Measurements from ENCODE around the gene HOXC10.

HOXC10 gene

DNA sequence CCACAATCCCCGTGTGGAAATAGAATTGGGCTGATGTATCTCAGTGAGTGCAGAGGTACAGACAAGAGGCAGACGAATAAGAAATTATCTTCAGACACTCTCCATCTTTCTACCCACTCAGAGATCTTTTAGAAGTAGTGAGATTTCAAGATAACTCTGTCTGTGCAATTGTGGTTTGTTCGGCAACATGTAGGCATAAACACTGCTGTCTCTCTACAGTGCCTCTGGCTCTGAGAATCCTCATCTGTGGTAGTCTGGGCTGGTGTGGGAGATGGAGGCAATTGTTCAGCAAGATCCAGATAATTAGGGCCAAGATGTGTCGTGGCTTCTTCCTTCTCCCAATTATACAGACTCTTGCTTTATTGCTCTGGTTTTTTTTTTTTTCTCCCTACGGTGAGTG, 43.2 kb upstream of the HOXC10 start:
- H3K27me3 ChIP-seq (ENCODE audit: control insufficient read depth, insufficient read depth, low read length) = peaks cover 85% of the 10 kb centered on the region
- H3K27ac ChIP-seq (ENCODE audit: low read length) = no peak overlapping the region
- 0 out of 2 replicates have a peak, but pooled peaks cover 1% of the 10 kb centered on the region for H3K4me1 ChIP-seq (ENCODE audit: control insufficient read depth, insufficient read depth, low read length)
- no peak for DNase-seq (ENCODE audit: low read depth, low spot score)
- no peaks in the 10 kb centered on the region for H3K9me3 ChIP-seq (ENCODE audit: control insufficient read depth, insufficient read depth, low read length)
- WGBS (ENCODE audit: insufficient coverage, insufficient read length) = no CpG with 5 or more reads among the region's 5 CpGs
- H3K36me3 ChIP-seq (ENCODE audit: control insufficient read depth, insufficient read depth, low read length) = no peaks in the 10 kb centered on the region
- no peak overlapping the region for H3K4me3 ChIP-seq (ENCODE audit: low read length)

DNA sequence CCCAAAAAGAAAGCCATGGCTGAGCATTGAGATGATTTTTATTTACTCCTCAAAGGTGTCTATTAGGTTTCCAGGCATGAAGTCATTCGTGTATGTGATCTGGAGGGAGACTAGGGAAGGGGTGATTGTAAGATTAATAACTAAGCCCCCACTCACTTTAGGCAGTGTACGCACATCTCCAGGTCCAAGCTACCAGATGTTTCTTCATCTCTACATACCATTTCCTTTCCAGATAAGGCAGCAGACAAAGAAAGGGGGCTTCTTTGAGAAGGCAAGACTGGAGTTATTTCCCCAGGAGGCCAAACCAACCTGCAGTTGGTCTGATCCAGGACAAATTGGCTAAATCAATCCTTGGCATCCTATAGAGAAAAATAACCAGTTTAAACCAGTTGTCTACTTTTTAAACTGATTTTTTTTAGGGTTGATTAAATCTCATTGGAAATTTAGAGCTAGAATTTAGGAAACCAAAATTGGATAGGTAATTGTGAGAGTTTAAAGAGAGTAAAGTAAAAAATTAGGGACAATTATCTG, 42.4 kb upstream of the HOXC10 start:
- H3K36me3 ChIP-seq (ENCODE audit: control insufficient read depth, insufficient read depth, low read length) = no peaks in the 10 kb centered on the region
- H3K4me3 ChIP-seq (ENCODE audit: low read length) = no peak overlapping the region
- DNase-seq (ENCODE audit: low read depth, low spot score) = no peak
- H3K9me3 ChIP-seq (ENCODE audit: control insufficient read depth, insufficient read depth, low read length) = no peaks in the 10 kb centered on the region
- peaks cover 84% of the 10 kb centered on the region for H3K27me3 ChIP-seq (ENCODE audit: control insufficient read depth, insufficient read depth, low read length)
- WGBS (ENCODE audit: insufficient coverage, insufficient read length) = no CpG with 5 or more reads among the region's 2 CpGs
- H3K4me1 ChIP-seq (ENCODE audit: control insufficient read depth, insufficient read depth, low read length) = 0 out of 2 replicates have a peak, but pooled peaks cover 1% of the 10 kb centered on the region
- no peak overlapping the region for H3K27ac ChIP-seq (ENCODE audit: low read length)

DNA sequence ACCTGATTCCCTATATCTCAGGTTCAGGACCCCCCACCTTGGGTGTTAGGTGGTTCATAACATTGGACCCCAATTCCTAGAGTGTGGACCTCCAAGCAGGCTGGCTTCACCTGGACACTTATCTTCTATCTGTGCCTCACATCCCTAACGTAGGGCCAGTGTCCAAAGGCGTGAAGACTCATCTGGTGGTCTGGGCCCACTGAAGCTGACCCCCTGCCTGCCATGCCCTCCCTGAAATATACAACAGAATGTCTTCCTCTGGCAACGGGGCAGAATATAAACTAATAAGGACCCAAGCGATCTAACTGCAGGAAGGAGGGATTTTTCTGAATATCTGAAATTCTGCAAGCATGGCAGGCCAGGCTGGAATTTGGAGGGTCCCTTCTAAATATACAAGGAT, 40.7 kb upstream of the HOXC10 start:
- no peak overlapping the region for H3K27ac ChIP-seq (ENCODE audit: low read length)
- H3K4me3 ChIP-seq (ENCODE audit: low read length) = no peak overlapping the region
- H3K36me3 ChIP-seq (ENCODE audit: control insufficient read depth, insufficient read depth, low read length) = no peaks in the 10 kb centered on the region
- no peaks in the 10 kb centered on the region for H3K9me3 ChIP-seq (ENCODE audit: control insufficient read depth, insufficient read depth, low read length)
- peaks cover 89% of the 10 kb centered on the region for H3K27me3 ChIP-seq (ENCODE audit: control insufficient read depth, insufficient read depth, low read length)
- DNase-seq (ENCODE audit: low read depth, low spot score) = no peak
- no CpG with 5 or more reads among the region's 4 CpGs for WGBS (ENCODE audit: insufficient coverage, insufficient read length)
- H3K4me1 ChIP-seq (ENCODE audit: control insufficient read depth, insufficient read depth, low read length) = no peaks in the 10 kb centered on the region

DNA sequence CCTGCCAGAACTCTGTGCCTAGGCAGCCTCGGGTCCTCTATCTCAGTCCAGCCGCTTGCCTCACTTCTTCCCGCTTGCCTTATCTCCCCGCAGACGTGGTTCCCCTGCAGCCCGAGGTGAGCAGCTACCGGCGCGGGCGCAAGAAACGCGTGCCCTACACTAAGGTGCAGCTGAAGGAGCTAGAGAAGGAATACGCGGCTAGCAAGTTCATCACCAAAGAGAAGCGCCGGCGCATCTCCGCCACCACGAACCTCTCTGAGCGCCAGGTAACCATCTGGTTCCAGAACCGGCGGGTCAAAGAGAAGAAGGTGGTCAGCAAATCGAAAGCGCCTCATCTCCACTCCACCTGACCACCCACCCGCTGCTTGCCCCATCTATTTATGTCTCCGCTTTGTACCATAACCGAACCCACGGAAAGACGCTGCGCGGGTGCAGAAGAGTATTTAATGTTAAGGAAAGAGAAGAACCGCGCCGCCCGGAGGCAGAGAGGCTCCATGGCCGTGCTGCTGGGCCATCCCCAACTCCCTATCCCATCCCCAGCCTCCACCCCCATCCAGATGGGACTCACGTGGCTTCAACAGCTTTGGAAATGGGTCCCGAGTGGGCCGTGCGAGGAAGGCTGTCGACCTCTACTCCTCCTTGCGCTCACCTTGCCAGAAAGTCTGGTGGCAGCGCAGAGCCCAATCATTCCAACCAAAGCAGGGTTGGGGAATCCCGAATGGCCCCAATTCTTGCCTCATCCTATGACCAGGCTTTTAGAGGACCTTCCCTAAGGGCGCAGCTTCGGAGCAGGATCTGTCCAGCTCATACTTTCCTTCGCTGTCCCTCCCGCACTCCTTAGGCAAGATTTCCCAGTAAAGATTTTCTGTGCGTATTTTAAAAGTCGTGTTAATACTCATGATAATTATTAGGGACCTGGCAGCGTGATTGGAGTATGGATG, 39.8 kb upstream of the HOXC10 start:
- no peaks in the 10 kb centered on the region for H3K9me3 ChIP-seq (ENCODE audit: control insufficient read depth, insufficient read depth, low read length)
- H3K27ac ChIP-seq (ENCODE audit: low read length) = no peak overlapping the region
- DNase-seq (ENCODE audit: low read depth, low spot score) = no peak
- no CpG with 5 or more reads among the region's 51 CpGs for WGBS (ENCODE audit: insufficient coverage, insufficient read length)
- H3K36me3 ChIP-seq (ENCODE audit: control insufficient read depth, insufficient read depth, low read length) = no peaks in the 10 kb centered on the region
- H3K4me1 ChIP-seq (ENCODE audit: control insufficient read depth, insufficient read depth, low read length) = no peaks in the 10 kb centered on the region
- peaks cover 90% of the 10 kb centered on the region for H3K27me3 ChIP-seq (ENCODE audit: control insufficient read depth, insufficient read depth, low read length)
- H3K4me3 ChIP-seq (ENCODE audit: low read length) = no peak overlapping the region

DNA sequence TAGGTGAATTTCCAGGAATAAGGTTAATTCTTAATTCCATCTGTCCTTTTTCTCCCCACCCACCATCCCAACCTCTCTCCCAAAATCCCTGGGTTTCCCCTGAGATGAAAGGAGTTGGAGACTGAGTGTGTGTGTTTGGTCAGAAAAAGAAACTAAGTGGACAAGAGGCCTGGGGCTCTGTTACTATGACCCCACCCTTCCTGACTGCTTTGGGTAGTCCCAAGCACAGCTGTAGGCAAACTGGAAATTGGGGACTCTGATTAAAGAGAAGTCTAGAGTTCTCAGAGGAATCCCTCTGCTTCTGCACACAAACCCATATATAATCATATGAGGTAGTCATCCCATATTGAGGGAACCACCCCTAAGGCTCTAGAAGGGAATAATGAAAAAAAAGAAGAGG, 37.2 kb upstream of the HOXC10 start:
- Histone ChIP-seq H3K27me3 (ENCODE audit: control insufficient read depth, insufficient read depth, low read length) (peaks cover 94% of the 10 kb centered on the region), H3K4me1 (ENCODE audit: control insufficient read depth, insufficient read depth, low read length) (no peaks in the 10 kb centered on the region), H3K4me3 (ENCODE audit: low read length) (no peak overlapping the region), H3K9me3 (ENCODE audit: control insufficient read depth, insufficient read depth, low read length) (no peaks in the 10 kb centered on the region), H3K36me3 (ENCODE audit: control insufficient read depth, insufficient read depth, low read length) (no peaks in the 10 kb centered on the region), H3K27ac (ENCODE audit: low read length) (no peak overlapping the region)
- DNase-seq (ENCODE audit: low read depth, low spot score) = no peak

DNA sequence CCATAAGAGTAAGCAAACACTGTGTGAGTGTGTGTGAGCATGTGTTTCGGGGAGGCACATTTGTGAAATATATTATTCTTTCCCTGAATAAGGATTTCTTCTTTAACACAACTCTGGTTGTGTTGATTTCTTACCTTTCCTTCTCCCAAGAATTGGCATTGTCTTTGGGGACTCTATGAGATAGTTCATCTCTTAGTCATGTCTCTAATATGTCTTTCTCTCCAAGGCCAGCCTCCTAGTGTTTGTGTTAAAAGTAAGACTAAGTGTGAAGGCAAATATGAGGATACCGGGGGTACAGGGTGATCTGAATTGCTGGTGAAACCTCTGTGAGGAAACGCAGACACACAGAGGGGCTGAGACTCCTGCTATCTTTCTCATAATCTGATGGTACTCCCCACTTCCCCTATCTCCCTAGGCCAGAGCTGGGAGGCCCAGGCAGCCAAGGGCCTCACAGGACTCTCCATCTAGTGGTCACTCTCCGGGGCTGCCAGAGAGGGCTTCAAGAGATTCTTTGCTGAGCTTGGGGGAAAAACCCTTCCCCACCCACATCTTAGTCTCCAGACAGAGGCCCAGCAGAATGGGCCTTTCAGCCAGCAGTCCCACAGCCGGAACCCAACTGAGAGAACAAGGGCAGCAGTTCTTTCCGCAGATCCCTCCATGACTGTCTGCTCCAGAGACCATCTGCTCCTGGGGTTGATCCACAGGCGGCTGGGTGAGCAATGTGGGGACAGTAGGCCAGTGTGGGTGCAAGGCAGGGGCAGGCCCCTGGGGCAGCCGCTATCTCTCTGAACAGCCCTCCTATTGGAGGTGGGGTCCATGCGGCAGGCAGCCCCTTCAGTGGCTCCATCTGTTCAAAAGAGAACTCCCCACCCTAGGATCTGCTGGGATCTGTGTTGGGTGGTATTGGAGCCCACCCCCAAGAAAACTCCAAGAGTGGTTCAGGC, 36.0 kb upstream of the HOXC10 start:
- no CpG with 5 or more reads among the region's 9 CpGs for WGBS (ENCODE audit: insufficient coverage, insufficient read length)
- H3K27me3 ChIP-seq (ENCODE audit: control insufficient read depth, insufficient read depth, low read length) = peaks cover 98% of the 10 kb centered on the region

DNA sequence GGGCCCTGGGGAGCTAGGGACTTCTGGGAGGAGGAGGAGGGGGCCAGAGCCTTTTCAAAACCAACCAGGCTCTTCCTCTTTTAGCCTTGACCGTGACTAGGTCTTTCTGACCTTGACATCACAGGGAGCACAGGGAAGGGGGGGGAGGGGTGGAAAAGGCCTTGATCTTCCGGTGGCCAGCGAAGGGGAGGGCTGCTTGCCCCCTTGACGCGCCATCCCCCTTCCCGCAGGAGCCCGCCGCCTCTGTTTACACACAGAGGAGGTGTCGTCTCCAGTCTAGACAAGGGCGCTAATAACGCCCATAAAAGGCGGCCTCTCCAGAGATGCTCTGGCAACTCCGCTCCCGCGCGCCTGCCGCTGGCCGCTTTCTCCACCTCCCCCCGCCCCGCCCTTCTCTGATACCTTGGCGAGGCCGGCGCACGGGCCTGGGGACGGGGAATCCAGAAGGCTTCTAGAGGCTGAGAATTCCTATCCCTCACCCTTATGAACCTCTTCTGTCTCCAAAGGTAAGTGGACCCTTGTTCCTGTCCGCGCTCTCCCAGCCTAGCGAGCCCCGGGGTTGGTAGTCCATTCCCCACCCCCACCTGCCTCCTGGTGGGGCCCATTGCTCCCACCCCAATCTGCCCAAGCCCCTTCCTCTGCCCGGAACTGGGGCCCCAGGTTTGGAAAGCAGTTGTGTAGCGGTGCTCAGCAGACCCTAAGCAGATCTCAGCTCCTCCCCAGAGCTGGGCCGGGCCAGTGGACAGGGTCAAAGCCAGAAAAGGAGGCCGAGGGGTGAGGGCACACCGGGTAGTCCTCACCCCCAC, 35.1 kb upstream of the HOXC10 start:
- Histone ChIP-seq H3K36me3 (ENCODE audit: control insufficient read depth, insufficient read depth, low read length) (no peaks in the 10 kb centered on the region), H3K4me3 (ENCODE audit: low read length) (no peak overlapping the region), H3K9me3 (ENCODE audit: control insufficient read depth, insufficient read depth, low read length) (no peaks in the 10 kb centered on the region), H3K4me1 (ENCODE audit: control insufficient read depth, insufficient read depth, low read length) (no peaks in the 10 kb centered on the region), H3K27ac (ENCODE audit: low read length) (no peak overlapping the region), H3K27me3 (ENCODE audit: control insufficient read depth, insufficient read depth, low read length) (peaks cover 98% of the 10 kb centered on the region)
- DNase-seq (ENCODE audit: low read depth, low spot score) = no peak
- no CpG with 5 or more reads among the region's 34 CpGs for WGBS (ENCODE audit: insufficient coverage, insufficient read length)

More for the DNA sequence above, 36.0 kb upstream of the HOXC10 start:
- no peak for DNase-seq (ENCODE audit: low read depth, low spot score)
- no peak overlapping the region for H3K27ac ChIP-seq (ENCODE audit: low read length)
- H3K9me3 ChIP-seq (ENCODE audit: control insufficient read depth, insufficient read depth, low read length) = no peaks in the 10 kb centered on the region
- no peaks in the 10 kb centered on the region for H3K4me1 ChIP-seq (ENCODE audit: control insufficient read depth, insufficient read depth, low read length)
- no peak overlapping the region for H3K4me3 ChIP-seq (ENCODE audit: low read length)
- H3K36me3 ChIP-seq (ENCODE audit: control insufficient read depth, insufficient read depth, low read length) = no peaks in the 10 kb centered on the region

DNA sequence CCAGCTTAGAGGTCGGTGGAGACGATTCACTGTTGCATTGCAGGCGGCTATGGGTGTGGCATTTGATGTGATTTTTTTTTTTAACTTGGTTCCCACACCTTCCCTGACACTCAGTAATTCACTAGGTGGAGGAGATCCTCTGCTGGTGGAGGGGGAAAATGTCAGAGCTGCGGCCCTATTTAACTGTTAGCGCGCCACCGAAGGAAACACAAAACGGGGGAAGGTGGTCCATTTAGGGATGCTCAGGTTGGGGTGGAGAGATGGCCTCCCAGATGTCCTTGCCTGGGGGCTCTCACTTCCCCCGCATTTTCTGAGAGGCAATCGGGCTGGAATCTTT, 34.5 kb upstream of the HOXC10 start:
- no peaks in the 10 kb centered on the region for H3K9me3 ChIP-seq (ENCODE audit: control insufficient read depth, insufficient read depth, low read length)
- H3K4me3 ChIP-seq (ENCODE audit: low read length) = no peak overlapping the region
- H3K4me1 ChIP-seq (ENCODE audit: control insufficient read depth, insufficient read depth, low read length) = peaks cover 2% of the 10 kb centered on the region; the same call in 1 of the 2 replicates
- no peak overlapping the region for H3K27ac ChIP-seq (ENCODE audit: low read length)
- no peak for DNase-seq (ENCODE audit: low read depth, low spot score)
- no CpG with 5 or more reads among the region's 10 CpGs for WGBS (ENCODE audit: insufficient coverage, insufficient read length)
- H3K36me3 ChIP-seq (ENCODE audit: control insufficient read depth, insufficient read depth, low read length) = no peaks in the 10 kb centered on the region
- H3K27me3 ChIP-seq (ENCODE audit: control insufficient read depth, insufficient read depth, low read length) = peaks cover 97% of the 10 kb centered on the region

DNA sequence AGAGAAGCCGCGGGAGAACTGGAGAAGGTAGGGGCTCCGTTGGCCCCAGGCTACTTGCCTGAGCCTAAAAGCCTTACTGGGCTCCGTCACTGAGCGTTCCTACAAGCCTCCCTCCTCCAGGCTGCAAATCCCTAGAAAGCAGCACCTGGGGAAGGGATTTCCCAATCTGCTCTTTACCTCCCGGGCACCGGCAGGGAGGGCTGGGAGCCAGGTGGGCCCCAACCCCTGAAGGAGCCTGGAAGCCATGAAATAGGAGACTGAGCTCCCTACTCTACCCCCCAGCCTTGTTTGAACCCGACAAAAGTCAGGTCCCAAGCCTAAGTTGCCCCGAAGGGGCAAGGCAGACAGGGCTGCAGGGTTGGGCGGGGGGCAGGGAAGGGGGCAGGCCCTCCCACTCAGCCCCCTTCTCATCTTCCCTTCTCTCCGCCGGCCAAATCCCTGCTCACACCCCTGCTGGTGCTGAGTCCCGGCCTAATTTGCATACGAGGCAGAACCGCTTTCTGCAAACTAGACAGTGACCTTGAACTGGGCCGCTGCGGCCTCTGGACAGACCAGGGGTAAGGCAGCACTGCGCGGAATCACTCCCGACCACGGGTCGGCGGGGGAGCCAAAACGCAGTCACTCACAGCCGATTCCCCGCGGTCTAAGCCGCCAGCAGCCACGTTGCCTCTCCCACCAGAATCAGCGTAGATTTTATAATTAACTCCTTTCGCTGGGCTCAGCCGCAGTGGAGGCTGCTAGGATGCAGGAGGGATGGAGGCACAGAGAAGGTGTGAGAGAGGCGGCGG, 34.0 kb upstream of the HOXC10 start:
- Histone ChIP-seq H3K4me3 (ENCODE audit: low read length) (no peak overlapping the region), H3K36me3 (ENCODE audit: control insufficient read depth, insufficient read depth, low read length) (no peaks in the 10 kb centered on the region), H3K27ac (ENCODE audit: low read length) (no peak overlapping the region), H3K9me3 (ENCODE audit: control insufficient read depth, insufficient read depth, low read length) (no peaks in the 10 kb centered on the region), H3K4me1 (ENCODE audit: control insufficient read depth, insufficient read depth, low read length) (peaks cover 2% of the 10 kb centered on the region; the same call in 1 of the 2 replicates), H3K27me3 (ENCODE audit: control insufficient read depth, insufficient read depth, low read length) (peaks cover 97% of the 10 kb centered on the region)
- no CpG with 5 or more reads among the region's 34 CpGs for whole genome bisulfite sequencing (ENCODE audit: insufficient coverage, insufficient read length)
- DNase-seq (ENCODE audit: low read depth, low spot score) = no peak
